LNCaP clone FGC (cell line): Measurements from ENCODE around the gene SPPL2A.

ENCODE experiments used
- DNase-seq: peaks from one replicate; pipeline ENCODE4 v3.0.0-alpha.2; 2011; ENCODE audit warnings: low read depth
- H3K4me3 ChIP-seq: 2 replicates; pipeline ENCODE4 v1.5.1; 2011; ENCODE audit warnings: mild to moderate bottlenecking, low read depth, low read length, control low read depth
- TF ChIP-seq, protein P1 (sequence below): IDR thresholded peaks from 2 replicates; pipeline ENCODE4 v1.5.1; 2012; ENCODE audit warnings: mild to moderate bottlenecking; ENCODE audit not compliant: control insufficient read depth, insufficient read depth; ENCODE audit errors: extremely low read depth

Gene SPPL2A

DNA sequence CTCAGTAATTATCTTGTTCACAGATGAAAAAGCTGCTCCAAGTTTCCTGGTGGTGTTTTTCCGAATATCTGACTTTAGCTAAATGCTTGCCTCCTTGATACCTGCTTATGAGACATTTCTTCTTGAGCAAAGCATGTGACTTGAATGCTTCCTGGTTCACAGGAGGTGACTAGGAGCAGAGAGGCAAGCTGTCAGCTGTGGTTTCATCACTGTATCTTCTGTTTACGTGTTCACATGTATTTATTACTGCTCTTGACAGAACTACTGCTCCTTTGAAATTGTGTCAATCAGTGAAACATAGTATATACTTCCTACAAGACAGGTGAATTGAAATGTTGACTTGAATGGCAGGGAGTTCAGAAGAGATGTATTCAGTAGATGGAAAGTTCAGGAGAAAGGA lies 8.9 kb upstream of the SPPL2A start:
- H3K4me3 ChIP-seq: no peak overlapping the region
- peak; percentile 52 for DNase-seq
- TF ChIP-seq, protein P1, sequence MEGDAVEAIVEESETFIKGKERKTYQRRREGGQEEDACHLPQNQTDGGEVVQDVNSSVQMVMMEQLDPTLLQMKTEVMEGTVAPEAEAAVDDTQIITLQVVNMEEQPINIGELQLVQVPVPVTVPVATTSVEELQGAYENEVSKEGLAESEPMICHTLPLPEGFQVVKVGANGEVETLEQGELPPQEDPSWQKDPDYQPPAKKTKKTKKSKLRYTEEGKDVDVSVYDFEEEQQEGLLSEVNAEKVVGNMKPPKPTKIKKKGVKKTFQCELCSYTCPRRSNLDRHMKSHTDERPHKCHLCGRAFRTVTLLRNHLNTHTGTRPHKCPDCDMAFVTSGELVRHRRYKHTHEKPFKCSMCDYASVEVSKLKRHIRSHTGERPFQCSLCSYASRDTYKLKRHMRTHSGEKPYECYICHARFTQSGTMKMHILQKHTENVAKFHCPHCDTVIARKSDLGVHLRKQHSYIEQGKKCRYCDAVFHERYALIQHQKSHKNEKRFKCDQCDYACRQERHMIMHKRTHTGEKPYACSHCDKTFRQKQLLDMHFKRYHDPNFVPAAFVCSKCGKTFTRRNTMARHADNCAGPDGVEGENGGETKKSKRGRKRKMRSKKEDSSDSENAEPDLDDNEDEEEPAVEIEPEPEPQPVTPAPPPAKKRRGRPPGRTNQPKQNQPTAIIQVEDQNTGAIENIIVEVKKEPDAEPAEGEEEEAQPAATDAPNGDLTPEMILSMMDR: no peak

DNA sequence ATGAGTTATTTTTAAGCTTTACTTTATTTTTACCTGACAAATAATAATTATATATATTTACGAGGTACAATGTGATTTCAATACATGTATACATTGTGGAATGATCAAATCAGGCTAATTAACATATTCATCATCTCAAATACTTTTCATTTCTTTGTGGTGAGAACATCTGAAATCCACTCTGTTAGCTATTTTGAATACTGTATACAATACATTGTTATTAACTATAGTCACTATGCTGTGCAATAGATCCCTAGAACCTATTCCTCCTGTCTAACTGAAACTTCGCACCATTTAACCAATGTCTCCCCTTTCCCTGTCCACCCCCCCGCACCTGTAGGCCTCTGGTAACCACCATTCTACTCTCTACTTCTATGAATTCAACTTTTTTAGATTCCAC lies 7.9 kb upstream of the SPPL2A start:
- TF ChIP-seq, protein P1: no peak
- no peak overlapping the region for H3K4me3 ChIP-seq
- DNase-seq: no peak

DNA sequence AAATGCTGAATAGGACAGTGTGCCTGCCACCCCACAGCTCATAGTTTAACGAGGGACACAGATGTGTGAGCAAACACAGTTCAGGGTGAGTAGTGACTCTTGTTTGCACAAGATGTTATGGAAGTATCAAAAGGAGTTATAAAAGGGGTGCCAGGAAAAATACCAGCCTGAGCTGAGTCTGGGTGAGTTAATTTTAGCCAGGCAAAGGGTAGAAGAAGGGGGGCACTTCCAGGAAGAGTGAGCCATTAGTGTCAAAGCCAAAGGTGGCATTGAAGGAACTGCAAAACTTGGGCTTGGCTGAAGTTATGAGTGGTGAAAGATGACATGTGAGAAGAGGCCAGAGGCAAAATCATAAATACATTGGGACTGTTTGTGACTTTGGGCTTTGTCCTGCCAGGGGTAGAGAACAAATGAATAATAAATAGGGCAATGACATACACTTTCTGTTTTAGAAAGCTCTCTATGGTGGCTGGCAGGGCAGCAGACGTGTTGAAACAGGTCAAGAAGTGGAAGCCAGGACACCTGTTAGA lies 1.9 kb upstream of the SPPL2A start:
- peak; percentile 70 for DNase-seq
- H3K4me3 ChIP-seq: no peak overlapping the region
- TF ChIP-seq, protein P1: no peak

DNA sequence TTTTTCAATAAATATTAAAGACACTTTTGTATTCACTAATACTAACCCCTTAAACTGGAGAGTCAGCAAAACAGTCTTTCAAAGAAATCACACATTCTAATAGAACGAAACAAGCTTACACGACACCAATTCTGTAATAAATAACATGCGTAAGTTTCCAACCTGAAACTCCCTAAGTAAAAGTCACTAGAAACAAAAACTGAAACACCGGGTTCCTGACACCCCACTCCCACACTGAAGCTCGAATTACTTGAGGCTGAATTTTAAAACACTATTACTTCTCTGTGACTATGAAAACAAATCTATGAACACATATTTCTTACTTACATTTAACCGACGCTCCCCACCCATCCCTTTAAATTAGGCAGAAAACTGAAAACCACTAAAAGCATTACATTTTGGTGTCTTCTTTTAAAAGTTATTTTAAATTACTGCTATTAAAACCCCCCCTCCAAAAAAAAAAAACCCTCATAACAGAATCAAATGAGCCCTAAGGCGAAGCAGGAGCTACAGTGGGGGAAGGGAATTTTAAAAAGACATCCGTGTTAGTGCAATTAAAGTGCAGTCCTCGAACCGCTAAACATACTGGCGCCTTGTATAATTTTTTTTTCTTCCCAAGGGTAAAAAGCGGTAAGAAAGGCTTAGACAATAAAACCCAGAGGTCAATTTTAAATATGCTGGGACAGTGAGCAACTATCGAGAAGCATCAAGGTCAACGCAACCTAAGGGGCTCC lies 878 bp downstream of the SPPL2A start:
- DNase-seq: no peak
- TF ChIP-seq, protein P1: no peak
- peak overlapping the region; percentile 69 for H3K4me3 ChIP-seq

DNA sequence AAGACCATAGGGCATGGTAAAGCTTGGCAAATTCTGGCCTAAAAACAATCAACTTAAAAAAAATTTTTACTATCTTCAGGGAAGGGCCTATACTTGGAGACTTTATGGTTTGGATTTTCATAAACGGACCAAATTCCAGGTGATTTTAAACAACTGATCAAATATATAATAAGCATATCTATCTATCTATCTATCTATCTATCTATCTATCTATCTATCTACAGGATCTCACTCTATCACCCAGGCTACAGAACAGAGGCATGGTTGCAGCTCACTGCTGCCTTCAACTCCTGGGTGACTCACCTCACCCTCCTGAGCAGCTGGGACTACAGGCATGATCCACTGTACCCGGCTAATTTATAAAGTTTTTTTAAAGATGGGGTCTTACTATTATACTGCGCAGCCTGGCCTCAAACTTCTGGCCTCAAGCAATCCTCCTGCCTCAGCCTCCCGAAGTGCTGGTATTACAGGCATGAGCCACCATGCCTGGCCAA lies 6.7 kb downstream of the SPPL2A start:
- no peak for DNase-seq
- no peak overlapping the region for H3K4me3 ChIP-seq
- TF ChIP-seq, protein P1: no peak

DNA sequence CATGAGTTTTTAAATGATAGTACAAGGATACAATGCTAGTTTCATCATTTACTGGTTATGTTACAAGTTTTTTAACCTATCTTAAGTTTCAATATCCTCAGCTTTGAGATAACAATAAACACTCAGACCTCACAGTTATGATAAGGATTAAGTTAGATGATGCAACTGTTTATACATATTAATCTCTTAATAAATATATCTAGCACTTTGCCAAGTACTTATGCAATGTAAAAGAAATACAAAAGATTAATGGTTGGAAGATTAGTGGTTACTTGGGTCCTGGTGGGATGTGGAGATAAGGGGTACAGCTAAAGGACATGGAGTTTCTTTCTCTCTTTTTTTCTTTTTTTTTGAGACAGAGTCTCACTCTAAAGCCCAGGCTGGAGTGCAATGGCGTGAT lies 12.0 kb downstream of the SPPL2A start:
- H3K4me3 ChIP-seq: no peak overlapping the region
- TF ChIP-seq, protein P1: no peak
- DNase-seq: no peak
